Heart left ventricle (tissue), 16 donors: ENCODE data around the gene RNF34. TPM values are rescaled to one million over a fixed set of nuclear protein-coding genes. Genes with fewer than 3 reads are reported as not detected.
"Not testable (repeated sequence)": the region's sequence is repeated elsewhere in the genome, so short reads cannot be mapped to it uniquely, and the experiment has no call there.

ENCODE experiments used
- ATAC-seq, 4 donors: fragments of 200-7000 bp; cut with Tn5 transposase; one replicate each; pipeline ENCODE4 v1.9.1; 2020 to 2022; ENCODE audit warnings: moderate library complexity in 4 of 4, mild to moderate bottlenecking in 3 of 4, moderate number of reproducible peaks in 1 of 4
- DNase-seq, 5 donors: peaks; one replicate each; pipeline ENCODE4 v3.0.0-alpha.2; 2020
- H3K27ac ChIP-seq, 12 donors: fragments of 200-600 bp; sonication (generic) in 4 of 12; one replicate each; pipeline versions ENCODE4 v1.5.0 to v1.8.0; 2016 to 2022; ENCODE audit warnings: mild to moderate bottlenecking in 2 of 12
- H3K27me3 ChIP-seq, 9 donors: fragments of 200-600 bp; sonication (generic) in 2 of 9; one replicate each; pipeline versions ENCODE4 v1.5.1 to v1.8.0; 2016 to 2022; ENCODE audit warnings: mild to moderate bottlenecking in 3 of 9
- H3K36me3 ChIP-seq, 9 donors: fragments of 200-600 bp; sonication (generic) in 2 of 9; one replicate each; pipeline versions ENCODE4 v1.5.0 to v1.8.0; 2018 to 2022; ENCODE audit warnings: mild to moderate bottlenecking in 2 of 9
- H3K4me1 ChIP-seq, 12 donors: fragments of 200-600 bp; sonication (generic) in 4 of 12; one replicate each; pipeline versions ENCODE4 v1.5.0 to v1.8.0; 2016 to 2022; ENCODE audit warnings: mild to moderate bottlenecking in 3 of 12
- H3K4me3 ChIP-seq, 12 donors: fragments of 200-600 bp; sonication (generic) in 4 of 12; one replicate each; pipeline versions ENCODE4 v1.5.0 to v1.8.0; 2017 to 2022; ENCODE audit warnings: mild to moderate bottlenecking in 9 of 12, moderate library complexity in 4 of 12
- H3K9me3 ChIP-seq, 12 donors: fragments of 200-600 bp; sonication (generic) in 4 of 12; one replicate each; pipeline versions ENCODE4 v1.5.0 to v1.8.0; 2016 to 2022; ENCODE audit warnings: mild to moderate bottlenecking in 1 of 12
- POLR2A ChIP-seq, 2 donors: fragments of 450-650 bp; IDR thresholded peaks; one replicate each; pipeline ENCODE4 v1.6.1; 2017; ENCODE audit warnings: antibody characterized with exemption in 2 of 2, mild to moderate bottlenecking in 2 of 2, moderate library complexity in 2 of 2
- WGBS, 4 donors: extraction: QIAGEN DNeasy Blood & Tissue Kit in 2 of 4; methylation state at CpG; one replicate each; pipeline versions ENCODE4 v1.1.5 to v1.1.7; 2013 to 2018; 5-methylcytosine and 5-hydroxymethylcytosine counted together
- intact Hi-C, 10 donors: fragments of 100-400 bp; cut with DNase I; formaldehyde crosslinking; loops; one replicate each; pipeline versions ENCODE4 v1.11.1 to v1.14.2; 2022
- polyA plus RNA-seq, 2 donors: library from polyadenylated mRNA; stranded (reverse); fragments of 200-250 nt; gene quantifications; one replicate each; pipeline ENCODE4 v1.2.3, GENCODE V29; 2013
- total RNA-seq, 9 donors: library from RNA; depleted of rRNA in 2 of 9; stranded (reverse); fragments of >200 nt in 2 of 9; fragmentation: NEBNext Ultra II Directional in 3 of 9; extraction: Animal tissue kit (Norgen Biotek cat#: 25700) in 3 of 9; gene quantifications; one replicate each; pipeline versions ENCODE4 v1.1.0 to v1.2.4, GENCODE V29; 2016 to 2023
- TF ChIP-seq, protein P1 (sequence below), 12 donors: fragments of 200-600 bp; sonication (generic) in 4 of 12; IDR thresholded peaks; one replicate each; pipeline versions ENCODE4 v1.5.0 to v1.8.0; 2018 to 2022; ENCODE audit warnings: antibody characterized with exemption in 12 of 12, mild to moderate bottlenecking in 5 of 12
- donor health status: ischemic (EF 13 %, LVEDD 7.1; RV severe dilation, severe dysfunction).
- donor health status: healthy with polysubstance abuse.
- donor health status: DM: no; HTN: yes; CAD: no.
- donor health status: DM: no; HTN: no; CAD: no.
- donor health status: ischemic (EF 25% LVEDD 6.9; RV normal size, moderate dysfunction).
- donor health status: ischemic (EF 25% LVEDD 5.7; RV mildly dilated, moderate dysfunction).
- donor health status: healthy.
- donor health status: DM: yes; HTN: yes; CAD: no.
- donor health status: ischemic (EF 35%, LVEDD 5.7; RV mildly dilated, moderate dysfunction).
- donor health status: nonischemic (EF 11% LVEDD 7.7; RV severe dilation, severe dysfunction).
- donor health status: DM: yes; HTN: yes; CAD: no.
- donor health status: PGD.
- donor health status: ischemic (EF 29% LVEDD 5.4; RV normal size, mild dysfunction).
- donor health status: nonischemic (EF 23%, LVEDD 6.1; RV moderate dilation, normal function).

The RNF34 gene
- total and polyA plus RNA-seq, 11 donors = 19.3 to 31.5 (median 25.7) TPM

DNA sequence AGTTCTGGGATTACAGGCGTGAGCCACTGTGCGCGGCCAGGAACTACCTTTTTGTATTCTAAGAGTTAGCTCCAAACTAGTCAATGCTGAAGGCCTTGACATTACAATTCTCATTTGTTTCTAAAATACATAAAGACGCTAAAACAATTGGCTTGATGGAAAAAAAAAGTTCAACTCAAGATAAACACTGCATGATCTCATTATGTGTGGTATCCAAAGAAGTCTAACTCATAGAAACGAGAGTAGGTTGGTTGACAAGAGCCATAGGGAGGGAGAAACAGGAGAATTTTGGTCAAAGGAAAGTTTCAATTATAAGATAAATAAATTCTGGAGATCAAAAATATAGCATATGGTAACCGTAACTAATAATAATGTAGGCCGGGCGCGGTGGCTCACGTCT lies 20.0 kb upstream of the RNF34 start:
- no peak for ATAC-seq
- Histone ChIP-seq H3K9me3 (no peaks in the 10 kb centered on the region), H3K4me3 (no peak overlapping the region), H3K27ac (no peak overlapping the region), H3K36me3 (no peaks in the 10 kb centered on the region), H3K27me3 (no peaks in the 10 kb centered on the region), H3K4me1 (no peaks in the 10 kb centered on the region)
- no peak for DNase-seq
- TF ChIP-seq, protein P1, sequence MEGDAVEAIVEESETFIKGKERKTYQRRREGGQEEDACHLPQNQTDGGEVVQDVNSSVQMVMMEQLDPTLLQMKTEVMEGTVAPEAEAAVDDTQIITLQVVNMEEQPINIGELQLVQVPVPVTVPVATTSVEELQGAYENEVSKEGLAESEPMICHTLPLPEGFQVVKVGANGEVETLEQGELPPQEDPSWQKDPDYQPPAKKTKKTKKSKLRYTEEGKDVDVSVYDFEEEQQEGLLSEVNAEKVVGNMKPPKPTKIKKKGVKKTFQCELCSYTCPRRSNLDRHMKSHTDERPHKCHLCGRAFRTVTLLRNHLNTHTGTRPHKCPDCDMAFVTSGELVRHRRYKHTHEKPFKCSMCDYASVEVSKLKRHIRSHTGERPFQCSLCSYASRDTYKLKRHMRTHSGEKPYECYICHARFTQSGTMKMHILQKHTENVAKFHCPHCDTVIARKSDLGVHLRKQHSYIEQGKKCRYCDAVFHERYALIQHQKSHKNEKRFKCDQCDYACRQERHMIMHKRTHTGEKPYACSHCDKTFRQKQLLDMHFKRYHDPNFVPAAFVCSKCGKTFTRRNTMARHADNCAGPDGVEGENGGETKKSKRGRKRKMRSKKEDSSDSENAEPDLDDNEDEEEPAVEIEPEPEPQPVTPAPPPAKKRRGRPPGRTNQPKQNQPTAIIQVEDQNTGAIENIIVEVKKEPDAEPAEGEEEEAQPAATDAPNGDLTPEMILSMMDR (IDR thresholded peaks at IDR 0.05) = no peak
- no peak for TF ChIP-seq POLR2A (IDR thresholded peaks at IDR 0.05)
- intact Hi-C loops = no loop called here
- 89 to 92% (median 91%) methylated on average over 10 of the region's 10 CpGs for WGBS, 4 donors

- Histone ChIP-seq H3K4me1 (no peaks in the 10 kb centered on the region), H3K9me3 (no peaks in the 10 kb centered on the region), H3K27ac (no peak overlapping the region), H3K27me3 (no peaks in the 10 kb centered on the region), H3K36me3 (no peaks in the 10 kb centered on the region), H3K4me3 (no peak overlapping the region)
- ATAC-seq (no peak), DNase-seq (no peak)
- intact Hi-C loops = no loop called here
- TF ChIP-seq POLR2A (IDR thresholded peaks at IDR 0.05) = no peak
- TF ChIP-seq, protein P1 (IDR thresholded peaks at IDR 0.05) = no peak
- 92 to 96% (median 95%) methylated on average over 9 of the region's 9 CpGs for WGBS, 4 donors
Measured at GRCh38 chr12:121383601-121384021, 16.3 kb upstream of the RNF34 start.

DNA sequence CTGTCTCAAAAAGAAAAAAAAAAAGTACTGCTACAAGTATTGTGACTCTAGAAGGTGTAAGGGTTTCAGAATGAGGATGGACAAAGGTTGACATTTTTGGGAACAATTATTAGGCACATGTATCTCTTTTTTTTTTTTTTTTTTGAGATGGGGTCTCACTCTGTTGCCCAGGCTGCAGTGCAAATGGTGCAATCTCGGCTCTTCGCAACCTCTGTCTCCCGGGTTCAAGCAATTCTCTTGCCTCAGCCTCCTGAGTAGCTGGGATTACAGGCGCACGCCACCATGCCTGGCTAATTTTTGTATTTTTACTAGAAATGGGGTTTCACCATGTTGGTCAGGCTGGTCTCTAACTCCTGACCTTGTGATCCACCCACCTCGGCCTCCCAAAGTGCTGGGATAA lies 15.0 kb upstream of the RNF34 start:
- ATAC-seq, H3K27me3 ChIP-seq, DNase-seq, H3K27ac ChIP-seq, H3K36me3 ChIP-seq, intact Hi-C loops, H3K4me3 ChIP-seq, H3K4me1 ChIP-seq, H3K9me3 ChIP-seq: not testable (repeated sequence)
- 75 to 87% (median 78%) methylated on average over 6 of the region's 6 CpGs for WGBS, 4 donors

- H3K27ac ChIP-seq = no peak overlapping the region
- no peaks in the 10 kb centered on the region for H3K9me3 ChIP-seq
- TF ChIP-seq, protein P1 (IDR thresholded peaks at IDR 0.05) = no peak
- no peak for TF ChIP-seq POLR2A (IDR thresholded peaks at IDR 0.05)
- no peak overlapping the region for H3K4me3 ChIP-seq
- H3K27me3 ChIP-seq = no peaks in the 10 kb centered on the region
- ATAC-seq (no peak), DNase-seq (no peak)
- H3K36me3 ChIP-seq = no peaks in the 10 kb centered on the region
- intact Hi-C loops = no loop called here
- WGBS, 4 donors = 59 to 66% (median 62%) methylated on average over 5 of the region's 5 CpGs
- H3K4me1 ChIP-seq = no peaks in the 10 kb centered on the region
Measured at GRCh38 chr12:121388421-121388981, 11.4 kb upstream of the RNF34 start.

GRCh38 chr12:121390856-121391255 lies 9.1 kb upstream of the RNF34 start:
- Histone ChIP-seq H3K9me3 (no peaks in the 10 kb centered on the region), H3K27ac (no peak overlapping the region), H3K4me1 (no peaks in the 10 kb centered on the region), H3K36me3 (no peaks in the 10 kb centered on the region), H3K4me3 (no peak overlapping the region), H3K27me3 (no peaks in the 10 kb centered on the region)
- ATAC-seq (no peak), DNase-seq (no peak)
- TF ChIP-seq POLR2A (IDR thresholded peaks at IDR 0.05) = no peak
- TF ChIP-seq, protein P1 (IDR thresholded peaks at IDR 0.05) = no peak
- intact Hi-C loops = no loop called here
- 90 to 94% (median 93%) methylated on average over 2 of the region's 2 CpGs for WGBS, 4 donors
